Uterus (tissue), 2 donors: Measurements from ENCODE around the gene BEND6.

ENCODE experiments used
- POLR2A ChIP-seq, 2 donors: fragments of 450-650 bp; IDR thresholded peaks; one replicate each; pipeline ENCODE4 v1.6.1; 2016; ENCODE audit warnings: antibody characterized with exemption in 2 of 2, mild to moderate bottlenecking in 1 of 2, moderate library complexity in 1 of 2
- TF ChIP-seq, protein P1 (sequence below), 4 experiments: fragments of 200-600 bp in 2 of 4; fragments of 450-650 bp in 2 of 4; sonication (generic) in 2 of 4; IDR thresholded peaks; one replicate each; pipeline ENCODE4 v1.5.1; 2016 to 2019; ENCODE audit warnings: antibody characterized with exemption in 4 of 4, mild to moderate bottlenecking in 2 of 4, moderate library complexity in 1 of 4

DNA sequence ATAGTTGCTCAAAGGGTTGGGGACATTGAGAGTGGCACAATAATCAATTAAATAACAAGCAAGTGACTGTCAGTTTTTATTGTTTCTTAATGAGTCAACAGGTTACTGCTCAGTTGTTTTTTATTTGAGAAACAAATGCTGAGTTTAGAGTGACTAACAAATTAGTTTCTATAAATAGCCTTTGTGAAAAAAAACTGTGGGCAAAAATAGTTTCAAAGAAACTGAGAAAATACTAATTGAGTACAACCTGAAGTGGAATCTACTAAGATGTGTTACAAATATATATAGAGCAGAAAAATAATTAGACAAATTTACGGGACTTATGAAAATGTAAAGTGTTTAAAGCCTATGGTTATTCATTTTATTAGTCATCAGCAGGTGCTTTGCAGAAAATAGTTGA, 22.3 kb downstream of the BEND6 start:
- no peak for TF ChIP-seq POLR2A (IDR thresholded peaks at IDR 0.05)
- TF ChIP-seq, protein P1, sequence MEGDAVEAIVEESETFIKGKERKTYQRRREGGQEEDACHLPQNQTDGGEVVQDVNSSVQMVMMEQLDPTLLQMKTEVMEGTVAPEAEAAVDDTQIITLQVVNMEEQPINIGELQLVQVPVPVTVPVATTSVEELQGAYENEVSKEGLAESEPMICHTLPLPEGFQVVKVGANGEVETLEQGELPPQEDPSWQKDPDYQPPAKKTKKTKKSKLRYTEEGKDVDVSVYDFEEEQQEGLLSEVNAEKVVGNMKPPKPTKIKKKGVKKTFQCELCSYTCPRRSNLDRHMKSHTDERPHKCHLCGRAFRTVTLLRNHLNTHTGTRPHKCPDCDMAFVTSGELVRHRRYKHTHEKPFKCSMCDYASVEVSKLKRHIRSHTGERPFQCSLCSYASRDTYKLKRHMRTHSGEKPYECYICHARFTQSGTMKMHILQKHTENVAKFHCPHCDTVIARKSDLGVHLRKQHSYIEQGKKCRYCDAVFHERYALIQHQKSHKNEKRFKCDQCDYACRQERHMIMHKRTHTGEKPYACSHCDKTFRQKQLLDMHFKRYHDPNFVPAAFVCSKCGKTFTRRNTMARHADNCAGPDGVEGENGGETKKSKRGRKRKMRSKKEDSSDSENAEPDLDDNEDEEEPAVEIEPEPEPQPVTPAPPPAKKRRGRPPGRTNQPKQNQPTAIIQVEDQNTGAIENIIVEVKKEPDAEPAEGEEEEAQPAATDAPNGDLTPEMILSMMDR (IDR thresholded peaks at IDR 0.05), result no peak
